ENCODE measurements around the gene NRIP3.

GRCh38 chr11:9008011-9008550 lies 4.3 kb upstream of the NRIP3 start:
- TF ChIP-seq, protein P1, sequence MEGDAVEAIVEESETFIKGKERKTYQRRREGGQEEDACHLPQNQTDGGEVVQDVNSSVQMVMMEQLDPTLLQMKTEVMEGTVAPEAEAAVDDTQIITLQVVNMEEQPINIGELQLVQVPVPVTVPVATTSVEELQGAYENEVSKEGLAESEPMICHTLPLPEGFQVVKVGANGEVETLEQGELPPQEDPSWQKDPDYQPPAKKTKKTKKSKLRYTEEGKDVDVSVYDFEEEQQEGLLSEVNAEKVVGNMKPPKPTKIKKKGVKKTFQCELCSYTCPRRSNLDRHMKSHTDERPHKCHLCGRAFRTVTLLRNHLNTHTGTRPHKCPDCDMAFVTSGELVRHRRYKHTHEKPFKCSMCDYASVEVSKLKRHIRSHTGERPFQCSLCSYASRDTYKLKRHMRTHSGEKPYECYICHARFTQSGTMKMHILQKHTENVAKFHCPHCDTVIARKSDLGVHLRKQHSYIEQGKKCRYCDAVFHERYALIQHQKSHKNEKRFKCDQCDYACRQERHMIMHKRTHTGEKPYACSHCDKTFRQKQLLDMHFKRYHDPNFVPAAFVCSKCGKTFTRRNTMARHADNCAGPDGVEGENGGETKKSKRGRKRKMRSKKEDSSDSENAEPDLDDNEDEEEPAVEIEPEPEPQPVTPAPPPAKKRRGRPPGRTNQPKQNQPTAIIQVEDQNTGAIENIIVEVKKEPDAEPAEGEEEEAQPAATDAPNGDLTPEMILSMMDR (conservative IDR thresholded peaks at IDR 0.05; ENCODE audit: low read length): no peak
- no peak for TF ChIP-seq EZH2phosphoT487 (IDR thresholded peaks at IDR 0.05; ENCODE audit: borderline replicate concordance, low read depth, low read length)
